GM23248 (cell line): Measurements from ENCODE around the gene LGALS13. TPM values are rescaled to one million over a fixed set of nuclear protein-coding genes. Genes with fewer than 3 reads are reported as not detected.

Source experiments
- DNase-seq: peaks from one replicate; pipeline ENCODE4 v3.0.0-alpha.2; 2015
- H2AFZ ChIP-seq: fragments of 200-600 bp; sonication (generic); 2 replicates; pipeline ENCODE4 v1.6.1; 2016; ENCODE audit warnings: antibody characterized with exemption
- H3F3A ChIP-seq: fragments of 200-600 bp; sonication (generic); 2 replicates; pipeline ENCODE4 v1.6.1; 2016; ENCODE audit warnings: mild to moderate bottlenecking, antibody characterized with exemption, mixed run types; ENCODE audit not compliant: insufficient read depth
- H3K27ac ChIP-seq: fragments of 200-600 bp; sonication (generic); 2 replicates; pipeline ENCODE4 v1.5.1; 2016; ENCODE audit warnings: mild to moderate bottlenecking
- H3K27me3 ChIP-seq: fragments of 200-600 bp; sonication (generic); replicated peaks from 2 replicates; pipeline ENCODE4 v1.6.1; 2016; ENCODE audit warnings: mild to moderate bottlenecking; ENCODE audit not compliant: insufficient read depth
- H3K36me3 ChIP-seq: fragments of 200-600 bp; sonication (generic); 2 replicates; pipeline ENCODE4 v1.6.1; 2016; ENCODE audit warnings: low read depth, mild to moderate bottlenecking
- H3K4me1 ChIP-seq: fragments of 200-600 bp; sonication (generic); 2 replicates; pipeline ENCODE4 v1.6.1; 2016; ENCODE audit warnings: mild to moderate bottlenecking; ENCODE audit not compliant: insufficient read depth
- H3K4me2 ChIP-seq: fragments of 200-600 bp; sonication (generic); one replicate; pipeline ENCODE4 v1.6.1; 2016; ENCODE audit warnings: mild to moderate bottlenecking; ENCODE audit not compliant: unreplicated experiment
- H3K4me3 ChIP-seq: fragments of 200-600 bp; sonication (generic); 2 replicates; pipeline ENCODE4 v1.5.1; 2016; ENCODE audit warnings: mild to moderate bottlenecking
- H3K79me2 ChIP-seq: fragments of 200-600 bp; sonication (generic); 2 replicates; pipeline ENCODE4 v1.6.1; 2016; ENCODE audit warnings: mild to moderate bottlenecking; ENCODE audit not compliant: insufficient read depth
- H3K9ac ChIP-seq: fragments of 200-600 bp; sonication (generic); 2 replicates; pipeline ENCODE4 v1.6.1; 2016; ENCODE audit warnings: mild to moderate bottlenecking
- H3K9me2 ChIP-seq: fragments of 200-600 bp; sonication (generic); 2 replicates; pipeline ENCODE4 v1.6.1; 2016; ENCODE audit warnings: mixed run types, mild to moderate bottlenecking, moderate library complexity; ENCODE audit not compliant: insufficient read depth
- H3K9me3 ChIP-seq: fragments of 200-600 bp; sonication (generic); one replicate; pipeline ENCODE4 v1.6.1; 2017; ENCODE audit warnings: low read depth
- H4K20me1 ChIP-seq: fragments of 200-600 bp; sonication (generic); 2 replicates; pipeline ENCODE4 v1.6.0; 2016; ENCODE audit not compliant: insufficient read depth
- EZH2 ChIP-seq: fragments of 200-600 bp; sonication (generic); IDR thresholded peaks from 2 replicates; pipeline ENCODE4 v1.6.1; 2018; ENCODE audit warnings: antibody characterized with exemption, mild to moderate bottlenecking; ENCODE audit not compliant: insufficient read depth, poor library complexity, severe bottlenecking
- EZH2phosphoT487 ChIP-seq: fragments of 200-600 bp; sonication (generic); IDR thresholded peaks from 2 replicates; pipeline ENCODE4 v1.6.1; 2018; ENCODE audit warnings: antibody characterized with exemption, moderate library complexity, mild to moderate bottlenecking, low read depth; ENCODE audit not compliant: insufficient read depth
- WGBS, 2 experiments: methylation state at CpG; one replicate each; pipeline ENCODE4 v1.1.6; 2015 to 2017; ENCODE audit warnings: low lambda C conversion rate in 2 of 2, low coverage in 1 of 2; ENCODE audit errors: missing lambda C conversion rate in 2 of 2; 5-methylcytosine and 5-hydroxymethylcytosine counted together
- in situ Hi-C: fragments of 300-500 bp; cut with MboI; formaldehyde crosslinking; loops from 2 replicates; pipeline ENCODE4 v1.15.0; 2020
- polyA plus RNA-seq: library from polyadenylated mRNA; unstranded; fragments of >200 nt; fragmentation: Nextera tagmentation; extraction: Ambion mirVana; gene quantifications from 2 replicates; pipeline ENCODE4 v1.2.1, GENCODE V29; 2016
- total RNA-seq: library from RNA; depleted of rRNA; stranded (reverse); fragments of >200 nt; shearing (Covaris generic); gene quantifications from 2 replicates; pipeline ENCODE4 v1.2.3, GENCODE V29; 2014

Gene LGALS13
- total and polyA plus RNA-seq, 2 experiments from 2014 or later: not detected

GRCh38 chr19:39637891-39638290, 35.6 kb downstream of the LGALS13 start:
- no peak overlapping the region for H3K4me3 ChIP-seq
- no peaks in the 10 kb centered on the region for H4K20me1 ChIP-seq
- no peaks in the 10 kb centered on the region for H3K36me3 ChIP-seq
- no peak overlapping the region for H3K9ac ChIP-seq
- no peaks in the 10 kb centered on the region for H3F3A ChIP-seq
- no peaks in the 10 kb centered on the region for H3K79me2 ChIP-seq
- H3K4me2 ChIP-seq: no peak overlapping the region
- H3K4me1 ChIP-seq: no peaks in the 10 kb centered on the region
- no peak for DNase-seq
- 6 to 12% methylated on average over 4 of the region's 4 CpGs for WGBS, 2 experiments
- H3K9me3 ChIP-seq: no peaks in the 10 kb centered on the region
- H3K9me2 ChIP-seq: no peaks in the 10 kb centered on the region
- no peak overlapping the region for H2AFZ ChIP-seq
- TF ChIP-seq EZH2phosphoT487 (no peak), EZH2 (no peak)
- in situ Hi-C loops: no loop called here
- no peaks in the 10 kb centered on the region for H3K27me3 ChIP-seq
- H3K27ac ChIP-seq: no peak overlapping the region

DNA sequence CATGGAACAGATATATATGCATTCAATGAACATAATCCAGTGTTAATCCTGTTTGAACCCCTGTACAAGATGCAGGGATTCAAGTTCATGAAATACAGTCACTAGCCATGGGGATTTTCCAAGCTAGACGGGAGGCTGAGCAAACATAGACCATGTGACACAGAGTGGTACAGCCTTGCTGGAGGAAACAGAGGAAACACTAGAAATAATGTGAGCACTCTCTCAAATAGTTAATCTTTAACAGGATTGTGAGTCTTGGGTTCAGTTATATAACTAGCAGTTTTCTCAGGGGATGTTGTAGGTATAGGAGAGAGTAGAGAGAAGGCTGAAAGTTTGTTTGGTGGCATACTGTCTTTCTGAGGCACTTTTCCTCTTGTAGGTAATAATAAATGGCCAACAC, 39.4 kb downstream of the LGALS13 start:
- in situ Hi-C loops: no loop called here
- H2AFZ ChIP-seq: no peak overlapping the region
- no peaks in the 10 kb centered on the region for H3F3A ChIP-seq
- WGBS, 2 experiments: 0 to 6% methylated on average over 1 of the region's 1 CpG
- no peak overlapping the region for H3K4me2 ChIP-seq
- TF ChIP-seq EZH2phosphoT487 (no peak), EZH2 (no peak)
- H3K4me3 ChIP-seq: no peak overlapping the region
- no peak overlapping the region for H3K9ac ChIP-seq
- no peak for DNase-seq
- H3K27me3 ChIP-seq: no peaks in the 10 kb centered on the region
- no peaks in the 10 kb centered on the region for H3K9me3 ChIP-seq
- no peaks in the 10 kb centered on the region for H3K79me2 ChIP-seq
- H3K4me1 ChIP-seq: no peaks in the 10 kb centered on the region
- no peaks in the 10 kb centered on the region for H4K20me1 ChIP-seq
- no peaks in the 10 kb centered on the region for H3K36me3 ChIP-seq
- no peaks in the 10 kb centered on the region for H3K9me2 ChIP-seq
- no peak overlapping the region for H3K27ac ChIP-seq

DNA sequence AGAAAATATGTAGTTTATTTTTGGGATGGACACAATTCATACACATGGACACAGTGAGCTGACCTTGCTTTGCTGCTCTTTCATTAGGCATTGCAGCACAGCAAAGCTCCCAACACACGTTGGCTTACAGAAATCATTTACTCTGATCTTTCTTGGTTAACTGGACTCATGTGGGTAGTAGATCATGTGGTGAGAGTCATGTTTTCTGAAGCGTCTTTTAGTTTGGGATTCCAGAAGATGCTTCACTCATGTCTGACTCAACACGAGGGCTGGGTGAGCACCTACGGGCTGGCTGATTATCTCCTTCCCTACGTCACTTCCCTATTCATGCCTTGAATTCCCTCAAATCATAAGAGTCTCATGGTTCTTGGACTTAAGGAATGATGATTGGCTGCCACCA, 41.3 kb downstream of the LGALS13 start:
- no peaks in the 10 kb centered on the region for H3K36me3 ChIP-seq
- no peak overlapping the region for H3K4me2 ChIP-seq
- H3K27ac ChIP-seq: no peak overlapping the region
- H3K4me3 ChIP-seq: no peak overlapping the region
- H3K9me3 ChIP-seq: no peaks in the 10 kb centered on the region
- no peak overlapping the region for H3K9ac ChIP-seq
- no peaks in the 10 kb centered on the region for H3K79me2 ChIP-seq
- TF ChIP-seq EZH2phosphoT487: no peak
- TF ChIP-seq EZH2: no peak
- no peak overlapping the region for H2AFZ ChIP-seq
- H4K20me1 ChIP-seq: no peaks in the 10 kb centered on the region
- DNase-seq: no peak
- H3K4me1 ChIP-seq: no peaks in the 10 kb centered on the region
- 9 to 12% methylated on average over 5 of the region's 5 CpGs for WGBS, 2 experiments
- no peaks in the 10 kb centered on the region for H3F3A ChIP-seq
- no peaks in the 10 kb centered on the region for H3K9me2 ChIP-seq
- in situ Hi-C loops: no loop called here
- H3K27me3 ChIP-seq: no peaks in the 10 kb centered on the region

DNA sequence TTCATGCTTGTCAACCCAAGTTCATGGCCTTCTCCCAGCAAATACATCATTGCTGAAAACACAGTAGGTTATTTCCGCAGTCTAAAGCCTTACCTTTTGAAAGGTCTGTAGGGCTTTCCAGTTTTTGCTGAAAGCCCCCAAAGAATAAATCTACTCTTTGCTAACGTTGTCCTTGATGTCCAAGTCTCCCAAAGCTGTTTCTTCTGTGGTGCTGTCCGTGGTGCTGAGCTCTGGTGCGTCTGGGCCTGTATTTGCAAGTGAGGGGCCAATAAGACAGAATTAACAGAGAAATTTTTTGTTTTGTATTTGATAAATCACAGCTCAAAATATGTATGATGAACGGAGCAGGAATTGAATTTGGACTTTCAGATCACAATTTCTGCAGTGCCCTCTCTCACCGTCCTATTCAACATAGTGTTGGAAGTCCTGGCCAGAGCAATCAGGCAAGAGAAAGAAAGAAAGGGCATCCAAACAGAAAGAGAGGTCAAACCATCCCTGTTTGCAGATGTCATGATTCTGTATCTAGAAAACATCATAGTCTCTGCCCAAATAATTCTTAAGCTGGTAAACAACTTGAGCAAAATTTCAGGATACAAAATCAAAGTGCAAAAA, 43.6 kb downstream of the LGALS13 start:
- H3K4me2 ChIP-seq: no peak overlapping the region
- no peak overlapping the region for H3K27ac ChIP-seq
- in situ Hi-C loops: no loop called here
- no peak for TF ChIP-seq EZH2
- no peak for TF ChIP-seq EZH2phosphoT487
- no peaks in the 10 kb centered on the region for H3F3A ChIP-seq
- no peaks in the 10 kb centered on the region for H3K9me3 ChIP-seq
- H3K79me2 ChIP-seq: no peaks in the 10 kb centered on the region
- peak; percentile 33 for DNase-seq
- no peaks in the 10 kb centered on the region for H3K27me3 ChIP-seq
- H3K9ac ChIP-seq: no peak overlapping the region
- 12 to 17% methylated on average over 6 of the region's 6 CpGs for WGBS, 2 experiments
- no peaks in the 10 kb centered on the region for H3K4me1 ChIP-seq
- H2AFZ ChIP-seq: no peak overlapping the region
- H4K20me1 ChIP-seq: no peaks in the 10 kb centered on the region
- H3K4me3 ChIP-seq: no peak overlapping the region
- H3K9me2 ChIP-seq: no peaks in the 10 kb centered on the region
- no peaks in the 10 kb centered on the region for H3K36me3 ChIP-seq

DNA sequence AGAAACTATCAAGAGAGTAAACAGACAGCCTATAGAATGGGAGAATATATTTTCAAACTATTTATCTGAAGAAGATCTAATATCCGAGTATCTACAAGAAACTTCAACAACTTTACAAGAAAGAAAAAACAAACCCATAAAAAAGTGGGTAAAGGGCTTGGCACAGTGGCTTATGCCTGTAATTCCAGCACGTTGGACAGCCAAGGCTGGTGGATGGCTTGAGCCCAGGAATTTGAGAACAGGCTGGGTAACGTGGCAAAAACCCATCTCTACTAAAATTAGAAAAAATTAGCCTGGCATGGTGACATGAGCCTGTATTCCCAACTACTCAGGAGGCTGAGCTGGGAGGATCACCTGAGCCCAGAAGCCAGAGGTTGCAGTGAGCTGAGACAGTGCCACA, 45.6 kb downstream of the LGALS13 start:
- no peaks in the 10 kb centered on the region for H4K20me1 ChIP-seq
- no peak overlapping the region for H3K4me3 ChIP-seq
- no peaks in the 10 kb centered on the region for H3K79me2 ChIP-seq
- TF ChIP-seq EZH2phosphoT487: no peak
- TF ChIP-seq EZH2: no peak
- 0 to 6% methylated on average over 3 of the region's 3 CpGs for WGBS, 2 experiments
- H3K9me3 ChIP-seq: no peaks in the 10 kb centered on the region
- in situ Hi-C loops: no loop called here
- no peaks in the 10 kb centered on the region for H3K36me3 ChIP-seq
- no peak for DNase-seq
- no peak overlapping the region for H2AFZ ChIP-seq
- H3K9me2 ChIP-seq: no peaks in the 10 kb centered on the region
- no peaks in the 10 kb centered on the region for H3F3A ChIP-seq
- no peak overlapping the region for H3K4me2 ChIP-seq
- H3K27ac ChIP-seq: no peak overlapping the region
- no peak overlapping the region for H3K9ac ChIP-seq
- H3K4me1 ChIP-seq: no peaks in the 10 kb centered on the region
- no peaks in the 10 kb centered on the region for H3K27me3 ChIP-seq
